Uterus (tissue), 4 donors: ENCODE results near the gene GJB2. TPM values are rescaled to one million over a fixed set of nuclear protein-coding genes. Genes with fewer than 3 reads are reported as not detected.

Experiments
- DNase-seq, 2 donors: peaks; one replicate each; pipeline ENCODE4 v3.0.0-alpha.2; 2019 to 2020
- H3K27ac ChIP-seq, 2 donors: fragments of 200-600 bp; sonication (generic); 1 replicate in 1 of 2; 2 replicates in 1 of 2; pipeline ENCODE4 v1.5.1; 2016 to 2018
- H3K27me3 ChIP-seq, 2 donors: fragments of 200-600 bp; sonication (generic); one replicate each; pipeline ENCODE4 v1.5.1; 2018 to 2019; ENCODE audit warnings: control low read depth in 1 of 2
- H3K36me3 ChIP-seq, 2 donors: fragments of 200-600 bp; sonication (generic); one replicate each; pipeline ENCODE4 v1.5.1; 2019; ENCODE audit warnings: control low read depth in 1 of 2
- H3K4me1 ChIP-seq, 2 donors: fragments of 200-600 bp; sonication (generic); one replicate each; pipeline ENCODE4 v1.5.1; 2018 to 2019; ENCODE audit warnings: control low read depth in 1 of 2
- H3K4me3 ChIP-seq, 2 donors: fragments of 200-600 bp; sonication (generic); 1 replicate in 1 of 2; 2 replicates in 1 of 2; pipeline ENCODE4 v1.5.1; 2018 to 2019; ENCODE audit warnings: mild to moderate bottlenecking in 1 of 2
- H3K9me3 ChIP-seq, 2 donors: fragments of 200-600 bp; sonication (generic); one replicate each; pipeline ENCODE4 v1.5.1; 2019; ENCODE audit warnings: control low read depth in 1 of 2
- CTCF ChIP-seq, 4 experiments: fragments of 200-600 bp in 2 of 4; fragments of 450-650 bp in 2 of 4; sonication (generic) in 2 of 4; IDR thresholded peaks; one replicate each; pipeline ENCODE4 v1.5.1; 2016 to 2019; ENCODE audit warnings: antibody characterized with exemption in 4 of 4, mild to moderate bottlenecking in 2 of 4, moderate library complexity in 1 of 4
- POLR2A ChIP-seq, 2 donors: fragments of 450-650 bp; IDR thresholded peaks; one replicate each; pipeline ENCODE4 v1.6.1; 2016; ENCODE audit warnings: antibody characterized with exemption in 2 of 2, mild to moderate bottlenecking in 1 of 2, moderate library complexity in 1 of 2
- intact Hi-C: fragments of 100-400 bp; cut with DNase I; formaldehyde crosslinking; loops from one replicate; pipeline ENCODE4 v1.15.1; 2023; ENCODE audit warnings: low total_unique reads
- total RNA-seq, 4 donors: library from RNA; depleted of rRNA in 3 of 4; stranded (reverse); fragments of >200 nt in 3 of 4; gene quantifications; one replicate each; pipeline versions ENCODE4 v1.1.0 to v1.2.4, GENCODE V29; 2014 to 2023
- donor health status: DM: yes; HTN: yes; CAD: no.

GJB2 gene
- total RNA-seq, 4 donors from 2014 or later: 1.2 to 2.5 TPM; not detected in 2

GRCh38 chr13:20141238-20142022 lies 51.3 kb downstream of the GJB2 start:
- no peak overlapping the region for H3K27ac ChIP-seq
- no peak for TF ChIP-seq POLR2A (IDR thresholded peaks at IDR 0.05)
- TF ChIP-seq CTCF (IDR thresholded peaks at IDR 0.05): no peak
- intact Hi-C loops: no loop called here
- H3K4me1 ChIP-seq: no peaks in the 10 kb centered on the region
- H3K9me3 ChIP-seq: no peaks in the 10 kb centered on the region
- peaks cover 5 to 20% of the 10 kb centered on the region in 2 donors for H3K27me3 ChIP-seq
- H3K4me3 ChIP-seq: no peak overlapping the region
- no peak for DNase-seq
- H3K36me3 ChIP-seq: no peaks in the 10 kb centered on the region

GRCh38 chr13:20140487-20140886 lies 52.3 kb downstream of the GJB2 start:
- Histone ChIP-seq H3K27me3 (peaks cover 5 to 29% of the 10 kb centered on the region in 2 donors), H3K4me3 (no peak overlapping the region), H3K36me3 (no peaks in the 10 kb centered on the region), H3K9me3 (no peaks in the 10 kb centered on the region), H3K4me1 (no peaks in the 10 kb centered on the region), H3K27ac (no peak overlapping the region)
- no peak for DNase-seq
- intact Hi-C loops: no loop called here
- TF ChIP-seq POLR2A (IDR thresholded peaks at IDR 0.05) (no peak), CTCF (IDR thresholded peaks at IDR 0.05) (no peak)

GRCh38 chr13:20137875-20138274 lies 54.9 kb downstream of the GJB2 start:
- intact Hi-C loops: no loop called here
- no peaks in the 10 kb centered on the region for H3K36me3 ChIP-seq
- no peak overlapping the region for H3K4me3 ChIP-seq
- no peaks in the 10 kb centered on the region for H3K9me3 ChIP-seq
- TF ChIP-seq POLR2A (IDR thresholded peaks at IDR 0.05) (no peak), CTCF (IDR thresholded peaks at IDR 0.05) (no peak)
- no peak for DNase-seq
- no peak overlapping the region for H3K27ac ChIP-seq
- no peaks in the 10 kb centered on the region for H3K4me1 ChIP-seq
- H3K27me3 ChIP-seq: peaks cover 5 to 34% of the 10 kb centered on the region in 2 donors

Other genes starting within 250 kb of the GJB2 start
- gene ZMYM2, start 234.2 kb downstream of the GJB2 start, total RNA-seq: 100 to 1,000 TPM in 2 of 4 donors, 10 to 100 TPM in 2; 54.7 to 175 (median 98.3) TPM
- under 1 TPM in 2 of 4 donors, not detected in 2; 0.07 to 0.37 TPM for gene GJA3, start 31.9 kb downstream of the GJB2 start, total RNA-seq
- gene GJB6, start 39.4 kb upstream of the GJB2 start, total RNA-seq: under 1 TPM in 1 of 4 donors, not detected in 3; 0.41 TPM